Activated B cell treated with CpG ODN at 0.5 μM for 24 hours (primary cell): ENCODE results near the gene PATL2. TPM values are rescaled to one million over a fixed set of nuclear protein-coding genes. Genes with fewer than 3 reads are reported as not detected.
"Not testable (repeated sequence)": the region's sequence is repeated elsewhere in the genome, so short reads cannot be mapped to it uniquely, and the experiment has no call there.

Source experiments
- ATAC-seq: fragments of 200-7000 bp; cut with Tn5 transposase; one replicate; pipeline ENCODE4 v1.10.0; 2021; ENCODE audit warnings: low read depth, mild to moderate bottlenecking, moderate library complexity
- CTCF ChIA-PET: fragments of 350-600 bp; sonication (Branson Sonifier 250); formaldehyde crosslinking; loops from one replicate; lab custom pipeline; 2021; ENCODE audit warnings: antibody characterized with exemption; lab: Charles Lee
- POLR2A ChIA-PET: fragments of 350-600 bp; sonication (Branson Sonifier 250); formaldehyde crosslinking; loops from one replicate; lab custom pipeline; 2021; ENCODE audit warnings: antibody characterized with exemption; lab: Charles Lee
- DNase-seq: peaks from one replicate; pipeline ENCODE4 v3.0.0; 2022
- H3K27ac Mint-ChIP-seq: one replicate; pipeline ENCODE4 v1.8.0; 2020; ENCODE audit warnings: mixed read lengths
- H3K27me3 Mint-ChIP-seq: one replicate; pipeline ENCODE4 v1.8.0; 2021; ENCODE audit warnings: mixed read lengths
- H3K36me3 Mint-ChIP-seq: one replicate; pipeline ENCODE4 v1.8.0; 2021; ENCODE audit warnings: low read depth, mixed read lengths
- H3K4me1 Mint-ChIP-seq: one replicate; pipeline ENCODE4 v1.8.0; 2021; ENCODE audit warnings: mixed read lengths
- H3K4me3 Mint-ChIP-seq: one replicate; pipeline ENCODE4 v1.8.0; 2020; ENCODE audit warnings: mild to moderate bottlenecking, mixed read lengths
- H3K9me3 Mint-ChIP-seq: one replicate; pipeline ENCODE4 v1.8.0; 2020; ENCODE audit warnings: mixed read lengths
- intact Hi-C: fragments of 100-400 bp; cut with micrococcal nuclease; formaldehyde crosslinking; loops from one replicate; pipeline ENCODE4 v1.15.1; 2024
- total RNA-seq: library from RNA; stranded (reverse); gene quantifications from 2 replicates; pipeline ENCODE4 v1.2.3, GENCODE V29; 2022
- TF ChIP-seq, protein P1 (sequence below): fragments of 200-600 bp; IDR thresholded peaks from one replicate; pipeline ENCODE4 v1.8.0; 2022; ENCODE audit warnings: antibody characterized with exemption, mild to moderate bottlenecking

Gene PATL2
- total RNA-seq, 1 donor from 2014 or later = 27.2 TPM

DNA sequence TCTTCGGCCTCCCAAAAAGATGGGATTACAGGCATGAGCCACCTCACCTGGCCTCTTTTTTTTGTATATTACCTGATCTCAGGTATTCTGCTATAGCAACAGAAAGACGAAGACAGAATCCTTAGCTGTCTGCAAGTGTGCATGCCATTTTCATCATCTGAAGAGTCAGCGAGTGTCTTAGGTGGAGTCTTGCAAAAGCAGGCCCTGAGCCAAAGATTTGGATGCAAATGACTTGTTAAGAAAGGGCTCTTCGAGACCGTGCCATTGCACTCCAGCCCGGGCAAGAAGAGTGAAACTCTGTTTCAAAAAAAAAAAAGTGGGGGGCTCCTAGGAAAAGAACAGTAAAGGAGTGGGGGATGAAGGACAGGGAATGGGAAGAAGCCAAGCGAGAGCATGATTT is 15.0 kb upstream of the PATL2 start:
- peak overlapping the region; percentile 100 for H3K27ac Mint-ChIP-seq
- peak overlapping the region; percentile 88 for H3K4me3 Mint-ChIP-seq
- H3K9me3 Mint-ChIP-seq = no peaks in the 10 kb centered on the region
- no peaks in the 10 kb centered on the region for H3K27me3 Mint-ChIP-seq
- TF ChIP-seq, protein P1, sequence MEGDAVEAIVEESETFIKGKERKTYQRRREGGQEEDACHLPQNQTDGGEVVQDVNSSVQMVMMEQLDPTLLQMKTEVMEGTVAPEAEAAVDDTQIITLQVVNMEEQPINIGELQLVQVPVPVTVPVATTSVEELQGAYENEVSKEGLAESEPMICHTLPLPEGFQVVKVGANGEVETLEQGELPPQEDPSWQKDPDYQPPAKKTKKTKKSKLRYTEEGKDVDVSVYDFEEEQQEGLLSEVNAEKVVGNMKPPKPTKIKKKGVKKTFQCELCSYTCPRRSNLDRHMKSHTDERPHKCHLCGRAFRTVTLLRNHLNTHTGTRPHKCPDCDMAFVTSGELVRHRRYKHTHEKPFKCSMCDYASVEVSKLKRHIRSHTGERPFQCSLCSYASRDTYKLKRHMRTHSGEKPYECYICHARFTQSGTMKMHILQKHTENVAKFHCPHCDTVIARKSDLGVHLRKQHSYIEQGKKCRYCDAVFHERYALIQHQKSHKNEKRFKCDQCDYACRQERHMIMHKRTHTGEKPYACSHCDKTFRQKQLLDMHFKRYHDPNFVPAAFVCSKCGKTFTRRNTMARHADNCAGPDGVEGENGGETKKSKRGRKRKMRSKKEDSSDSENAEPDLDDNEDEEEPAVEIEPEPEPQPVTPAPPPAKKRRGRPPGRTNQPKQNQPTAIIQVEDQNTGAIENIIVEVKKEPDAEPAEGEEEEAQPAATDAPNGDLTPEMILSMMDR = no peak
- no peak for DNase-seq
- peaks cover 7% of the 10 kb centered on the region for H3K36me3 Mint-ChIP-seq
- intact Hi-C loops = loop anchor here (2.0 to 5.0 kb wide), 3 partner anchors 476 to 949 kb away; partner anchors contain the start of gene ELL3
- H3K4me1 Mint-ChIP-seq = peaks cover 78% of the 10 kb centered on the region
- ChIA-PET CTCF (interaction anchor here (1.2 to 5.9 kb wide), 4 partner anchors 11 to 62 kb away, joined by 6 to 96 read pairs (median 22); partner anchors contain the start of genes B2M, PATL2, SPG11 and TRIM69), POLR2A (interaction anchor here (0.6 to 24.4 kb wide), 11 partner anchors 3 to 149 kb away, joined by 3 to 2387 read pairs (median 35); partner anchors contain the start of genes B2M, PATL2, SPG11 and TRIM69)
- ATAC-seq = no peak

DNA sequence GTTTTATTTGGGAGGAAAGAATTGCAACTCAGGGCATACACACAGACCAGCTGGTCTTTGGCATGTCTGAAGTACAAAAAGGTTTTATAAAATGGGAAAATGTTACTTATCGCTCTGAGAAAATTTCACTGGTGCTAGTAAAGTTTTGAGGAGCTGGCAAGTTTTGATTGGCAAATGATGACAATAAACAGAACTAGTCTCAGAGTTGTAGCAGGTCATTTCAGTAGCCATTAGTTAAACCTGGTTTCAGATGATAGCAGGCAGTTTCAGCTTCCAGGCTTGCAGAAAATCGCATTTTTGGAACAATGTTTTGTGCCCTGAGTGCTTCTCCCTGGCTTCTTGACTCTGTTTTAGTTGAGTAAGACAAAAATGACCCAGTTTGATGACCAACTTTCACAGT is 10.9 kb upstream of the PATL2 start:
- peaks cover 91% of the 10 kb centered on the region for H3K4me1 Mint-ChIP-seq
- H3K36me3 Mint-ChIP-seq = peaks cover 30% of the 10 kb centered on the region
- H3K9me3 Mint-ChIP-seq = no peaks in the 10 kb centered on the region
- H3K27ac Mint-ChIP-seq = peak overlapping the region; percentile 98
- ATAC-seq = no peak
- no peaks in the 10 kb centered on the region for H3K27me3 Mint-ChIP-seq
- POLR2A ChIA-PET = interaction anchor here (1.0 to 24.4 kb wide), 5 partner anchors 5 to 58 kb away, joined by 3 to 2387 read pairs (median 1048); partner anchors contain the start of genes B2M, PATL2, SPG11 and TRIM69
- intact Hi-C loops = no loop called here
- no peak overlapping the region for H3K4me3 Mint-ChIP-seq
- CTCF ChIA-PET = interaction anchor here (0.9 to 16.4 kb wide), 4 partner anchors 10 to 57 kb away, joined by 3 to 239 read pairs (median 22); partner anchors contain the start of genes B2M, PATL2, SPG11 and TRIM69
- no peak for DNase-seq
- TF ChIP-seq, protein P1 = no peak

DNA sequence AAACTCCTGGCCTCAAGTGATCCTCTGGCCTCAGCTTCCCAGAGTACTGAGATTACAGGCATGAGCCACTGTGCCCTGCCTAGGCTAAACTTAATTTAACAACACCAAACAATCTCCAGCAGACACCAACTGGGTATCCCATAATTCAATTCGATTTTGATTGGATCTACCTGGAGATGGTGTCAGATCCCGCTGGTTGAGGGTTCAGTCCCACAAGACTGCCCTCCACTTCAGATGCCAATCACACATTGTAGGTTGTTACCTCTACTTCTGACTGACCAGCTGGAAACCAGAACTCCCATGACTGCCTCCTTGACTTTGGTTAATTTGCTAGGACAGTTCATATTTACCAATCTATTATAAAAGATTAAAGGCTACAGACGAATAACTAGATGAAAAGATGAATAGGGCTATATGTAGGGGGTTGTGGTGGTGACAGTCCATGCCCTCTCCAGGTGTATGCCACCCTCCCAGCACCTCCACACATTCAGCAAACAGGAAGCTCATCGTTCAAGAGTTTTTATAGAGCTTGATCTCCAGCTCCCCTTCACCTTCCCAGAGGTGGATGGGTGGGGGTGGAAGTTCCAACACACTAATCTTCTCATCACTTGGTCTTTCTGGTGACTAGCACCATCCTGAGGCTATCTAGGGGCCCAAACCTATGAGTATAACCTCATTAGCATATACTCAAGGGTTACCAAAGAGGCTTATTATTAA is 9.5 kb upstream of the PATL2 start:
- Mint-ChIP-seq H3K27me3 (no peaks in the 10 kb centered on the region), H3K4me3 (no peak overlapping the region), H3K36me3 (peaks cover 44% of the 10 kb centered on the region), H3K27ac (peak overlapping the region; percentile 98), H3K4me1 (peaks cover 93% of the 10 kb centered on the region), H3K9me3 (no peaks in the 10 kb centered on the region)
- DNase-seq (no peak), ATAC-seq (no peak)
- POLR2A ChIA-PET = interaction anchor here (0.5 to 24.4 kb wide), 6 partner anchors 3 to 182 kb away, joined by 3 to 2387 read pairs (median 526); partner anchors contain the start of genes B2M, PATL2, SPG11 and TRIM69
- intact Hi-C loops = no loop called here
- CTCF ChIA-PET = interaction anchor here (1.2 to 16.4 kb wide), 5 partner anchors 8 to 56 kb away, joined by 3 to 239 read pairs (median 8); partner anchors contain the start of genes B2M, PATL2, SPG11 and TRIM69
- TF ChIP-seq, protein P1 = no peak

DNA sequence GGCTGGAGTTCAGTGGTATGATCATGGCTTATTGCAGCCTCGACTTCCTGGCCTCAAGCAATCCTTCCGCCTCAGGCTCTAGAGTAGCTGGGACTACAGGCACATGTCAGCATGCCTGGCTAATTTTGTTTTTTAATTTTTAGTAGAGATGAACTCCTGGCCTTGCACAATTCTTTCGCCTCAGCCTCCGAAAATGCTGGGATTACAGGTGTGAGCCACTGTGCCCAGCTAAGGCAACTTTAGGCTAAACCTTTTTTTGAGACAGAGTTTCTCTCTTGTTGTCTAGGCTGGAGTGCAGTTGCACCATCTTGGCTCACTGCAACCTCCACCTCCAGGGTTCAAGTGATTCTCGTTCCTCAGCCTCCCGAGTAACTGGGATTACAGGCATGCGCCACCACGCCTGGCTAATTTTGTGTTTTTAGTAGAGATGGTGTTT is 8.9 kb upstream of the PATL2 start:
- intact Hi-C loops = loop anchor here (1.0 kb wide), 1 partner anchor 8 kb away; no protein-coding TSS in a partner anchor
- peak overlapping the region; percentile 98 for H3K27ac Mint-ChIP-seq
- ChIA-PET POLR2A (interaction anchor here (1.0 to 24.4 kb wide), 5 partner anchors 3 to 56 kb away, joined by 4 to 2387 read pairs (median 1048); partner anchors contain the start of genes B2M, PATL2, SPG11 and TRIM69), CTCF (interaction anchor here (1.3 to 16.4 kb wide), 4 partner anchors 9 to 55 kb away, joined by 3 to 239 read pairs (median 24); partner anchors contain the start of genes B2M, PATL2, SPG11 and TRIM69)
- H3K4me3 Mint-ChIP-seq, H3K27me3 Mint-ChIP-seq, ATAC-seq, DNase-seq, H3K9me3 Mint-ChIP-seq: not testable (repeated sequence)
- H3K4me1 Mint-ChIP-seq = peaks cover 94% of the 10 kb centered on the region
- peaks cover 50% of the 10 kb centered on the region for H3K36me3 Mint-ChIP-seq

DNA sequence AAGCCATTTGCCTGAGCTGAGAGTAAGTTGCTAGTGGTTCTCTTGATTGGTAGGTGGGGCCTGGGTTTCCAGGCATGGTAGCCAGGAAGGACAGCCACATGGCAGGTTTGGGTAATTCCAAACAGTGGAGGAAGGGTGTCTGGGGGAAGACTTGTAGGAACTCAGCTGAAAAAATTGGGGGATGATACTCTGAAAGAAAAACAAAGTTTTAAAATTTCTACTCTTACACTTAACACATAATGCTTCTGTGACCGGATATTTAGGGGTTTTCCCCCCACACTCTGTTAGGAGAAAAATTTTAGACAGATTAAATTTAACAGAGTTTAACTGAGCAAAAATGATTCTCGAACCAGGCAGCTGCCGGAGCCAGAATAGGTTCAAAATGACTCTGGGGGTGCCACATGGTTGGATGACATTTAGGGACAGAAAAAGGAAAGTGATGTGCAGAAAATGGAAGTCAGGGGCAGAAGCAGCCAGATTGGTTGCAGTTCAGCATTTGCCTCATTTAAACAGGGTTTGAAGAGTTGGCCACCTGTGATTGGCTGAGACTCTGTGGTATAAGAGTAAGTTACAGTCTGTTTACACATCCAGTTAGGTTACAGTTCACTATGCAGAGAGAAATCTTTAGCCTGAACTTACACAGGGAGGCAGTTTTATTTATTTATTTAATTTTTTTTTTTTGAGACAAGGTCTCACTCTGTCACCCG is 8.3 kb upstream of the PATL2 start:
- intact Hi-C loops = loop anchor here (1.0 kb wide), 1 partner anchor 9 kb away; no protein-coding TSS in a partner anchor
- H3K4me1 Mint-ChIP-seq = peaks cover 93% of the 10 kb centered on the region
- H3K4me3 Mint-ChIP-seq = peak overlapping the region; percentile 72
- no peaks in the 10 kb centered on the region for H3K27me3 Mint-ChIP-seq
- peak; percentile 64 for ATAC-seq
- H3K27ac Mint-ChIP-seq = peak overlapping the region; percentile 98
- H3K36me3 Mint-ChIP-seq = peaks cover 55% of the 10 kb centered on the region
- ChIA-PET CTCF (interaction anchor here (0.8 to 16.4 kb wide), 5 partner anchors 8 to 54 kb away, joined by 3 to 239 read pairs (median 8); partner anchors contain the start of genes B2M, PATL2, SPG11 and TRIM69), POLR2A (interaction anchor here (0.8 to 24.4 kb wide), 6 partner anchors 2 to 181 kb away, joined by 3 to 2387 read pairs (median 528); partner anchors contain the start of genes B2M, PATL2, SPG11 and TRIM69)
- TF ChIP-seq, protein P1 = no peak
- H3K9me3 Mint-ChIP-seq = no peaks in the 10 kb centered on the region
- no peak for DNase-seq
